HG03469 (cell line): ENCODE measurements around the gene CEACAM8.
"Not testable (repeated sequence)": the region's sequence is repeated elsewhere in the genome, so short reads cannot be mapped to it uniquely, and the experiment has no call there.

Experiments used
- ATAC-seq: cut with Tn5 transposase; IDR thresholded peaks from one replicate; pipeline ENCODE4 v1.9.1; 2021; ENCODE audit warnings: mild to moderate bottlenecking, moderate library complexity, moderate number of reproducible peaks; ENCODE audit not compliant: unreplicated experiment

Gene CEACAM8

GRCh38 chr19:42594617-42595489 lies at the start of gene CEACAM8:
Gene CEACAM8, minus strand, starts transcription at chr19:42594924. Its CDS starts 96 bp downstream, at chr19:42594828.
- ATAC-seq, result no peak

- ATAC-seq, result not testable (repeated sequence)
Measured at GRCh38 chr19:42639324-42640092, 44.8 kb upstream of the CEACAM8 start.

GRCh38 chr19:42635233-42635539 lies 40.5 kb upstream of the CEACAM8 start:
- ATAC-seq, result no peak

GRCh38 chr19:42634409-42635232 lies 39.9 kb upstream of the CEACAM8 start:
- ATAC-seq, result no peak

GRCh38 chr19:42629191-42629590 lies 34.5 kb upstream of the CEACAM8 start:
- no peak for ATAC-seq

- no peak for ATAC-seq
Measured at GRCh38 chr19:42628411-42629140, 33.9 kb upstream of the CEACAM8 start.

GRCh38 chr19:42627916-42628315 lies 33.2 kb upstream of the CEACAM8 start:
- ATAC-seq, result no peak

- no peak for ATAC-seq
Measured at GRCh38 chr19:42626181-42626580, 31.5 kb upstream of the CEACAM8 start.

- ATAC-seq, result no peak
Measured at GRCh38 chr19:42619271-42619670, 24.5 kb upstream of the CEACAM8 start.

- no peak for ATAC-seq
Measured at GRCh38 chr19:42613666-42614065, 18.9 kb upstream of the CEACAM8 start.

GRCh38 chr19:42610401-42610915 lies 15.7 kb upstream of the CEACAM8 start:
- ATAC-seq, result not testable (repeated sequence)

GRCh38 chr19:42606660-42607351 lies 12.1 kb upstream of the CEACAM8 start:
- ATAC-seq, result no peak

GRCh38 chr19:42601811-42602443 lies 7.2 kb upstream of the CEACAM8 start:
- ATAC-seq, result no peak

GRCh38 chr19:42596391-42597072 lies 1.8 kb upstream of the CEACAM8 start:
- no peak for ATAC-seq

GRCh38 chr19:42595550-42596172 lies 937 bp upstream of the CEACAM8 start:
- ATAC-seq, result no peak

GRCh38 chr19:42589792-42590191 lies 4.9 kb downstream of the CEACAM8 start:
- no peak for ATAC-seq

- no peak for ATAC-seq
Measured at GRCh38 chr19:42584466-42584865, 10.3 kb downstream of the CEACAM8 start.

GRCh38 chr19:42577016-42577415 lies 17.7 kb downstream of the CEACAM8 start:
- ATAC-seq, result no peak
